KMS-11 (cell line): ENCODE results near the gene CCDC157.
"Not testable (repeated sequence)": the region's sequence is repeated elsewhere in the genome, so short reads cannot be mapped to it uniquely, and the experiment has no call there.

Source experiments
- H2AFZ ChIP-seq: fragments of 200-600 bp; sonication (generic); 2 replicates; pipeline ENCODE4 v1.6.1; 2016; ENCODE audit warnings: antibody characterized with exemption, mixed run types, low read depth
- H3K27ac ChIP-seq: fragments of 200-600 bp; sonication (generic); 2 replicates; pipeline ENCODE4 v1.6.1; 2016; ENCODE audit warnings: mild to moderate bottlenecking, mixed run types
- H3K27me3 ChIP-seq: fragments of 200-600 bp; sonication (generic); 2 replicates; pipeline ENCODE4 v1.6.1; 2017; ENCODE audit warnings: mild to moderate bottlenecking, low read depth, mixed run types, moderate library complexity; ENCODE audit not compliant: insufficient read depth
- H3K36me3 ChIP-seq: fragments of 200-600 bp; sonication (generic); 2 replicates; pipeline ENCODE4 v1.6.1; 2017; ENCODE audit warnings: mild to moderate bottlenecking, mixed run types; ENCODE audit not compliant: insufficient read depth
- H3K4me1 ChIP-seq: fragments of 200-600 bp; sonication (generic); 2 replicates; pipeline ENCODE4 v1.6.1; 2016; ENCODE audit warnings: mild to moderate bottlenecking, low read depth, mixed run types; ENCODE audit not compliant: poor library complexity, severe bottlenecking
- H3K4me2 ChIP-seq: fragments of 200-600 bp; sonication (generic); 2 replicates; pipeline ENCODE4 v1.7.0; 2016; ENCODE audit warnings: mild to moderate bottlenecking, mixed run types
- H3K4me3 ChIP-seq: fragments of 200-600 bp; sonication (generic); IDR thresholded peaks from 2 replicates; pipeline ENCODE4 v1.6.1; 2017; ENCODE audit warnings: low read depth, low read length, mixed read lengths; ENCODE audit not compliant: insufficient read depth
- H3K79me2 ChIP-seq: fragments of 200-600 bp; sonication (generic); 2 replicates; pipeline ENCODE4 v1.6.1; 2016; ENCODE audit warnings: low read depth, mixed run types; ENCODE audit not compliant: insufficient read depth
- H3K9ac ChIP-seq: fragments of 200-600 bp; sonication (generic); 2 replicates; pipeline ENCODE4 v1.6.1; 2016; ENCODE audit warnings: mild to moderate bottlenecking, mixed run types
- H4K20me1 ChIP-seq: fragments of 200-600 bp; sonication (generic); 2 replicates; pipeline ENCODE4 v1.6.1; 2016; ENCODE audit warnings: mild to moderate bottlenecking, mixed run types; ENCODE audit not compliant: insufficient read depth
- CTCF ChIP-seq: fragments of 200-600 bp; sonication (generic); conservative IDR thresholded peaks from 2 replicates; pipeline ENCODE4 v1.6.1; 2017; ENCODE audit warnings: low read depth, mild to moderate bottlenecking, antibody characterized with exemption, low read length, moderate library complexity, mixed read lengths

The CCDC157 gene

GRCh38 chr22:30337461-30337778, 19.4 kb upstream of the CCDC157 start:
- H3K79me2 ChIP-seq, result no peaks in the 10 kb centered on the region

GRCh38 chr22:30338341-30338740, 18.5 kb upstream of the CCDC157 start:
- not testable (repeated sequence) for H4K20me1 ChIP-seq, H2AFZ ChIP-seq, H3K4me3 ChIP-seq, H3K27me3 ChIP-seq, H3K36me3 ChIP-seq, H3K79me2 ChIP-seq, H3K4me1 ChIP-seq, H3K27ac ChIP-seq, H3K9ac ChIP-seq, H3K4me2 ChIP-seq

More at GRCh38 chr22:30337461-30337778, 19.4 kb upstream of the CCDC157 start:
- TF ChIP-seq CTCF, result no peak
- Histone ChIP-seq H3K4me2 (no peak overlapping the region), H3K9ac (no peak overlapping the region), H3K4me1 (no peaks in the 10 kb centered on the region), H3K27me3 (no peaks in the 10 kb centered on the region), H4K20me1 (no peaks in the 10 kb centered on the region), H3K27ac (no peak overlapping the region), H3K36me3 (peaks cover 3% of the 10 kb centered on the region; the same call in 1 of the 2 replicates), H3K4me3 (no peak overlapping the region), H2AFZ (no peak overlapping the region)

- no peaks in the 10 kb centered on the region for H3K4me1 ChIP-seq
- no peaks in the 10 kb centered on the region for H3K79me2 ChIP-seq
- no peaks in the 10 kb centered on the region for H3K27me3 ChIP-seq
- H3K36me3 ChIP-seq, result peaks cover 3% of the 10 kb centered on the region; the same call in 1 of the 2 replicates
- H3K4me2 ChIP-seq, result no peak overlapping the region
- TF ChIP-seq CTCF, result no peak
- no peak overlapping the region for H3K9ac ChIP-seq
- no peaks in the 10 kb centered on the region for H4K20me1 ChIP-seq
- H3K4me3 ChIP-seq, result no peak overlapping the region
- no peak overlapping the region for H3K27ac ChIP-seq
- H2AFZ ChIP-seq, result no peak overlapping the region
These were observed 18.0 kb upstream of the CCDC157 start for GRCh38 chr22:30338802-30339201.

GRCh38 chr22:30340911-30341685, 15.7 kb upstream of the CCDC157 start:
- H3K79me2 ChIP-seq, result no peaks in the 10 kb centered on the region
- TF ChIP-seq CTCF, result no peak
- no peak overlapping the region for H3K4me2 ChIP-seq
- H3K36me3 ChIP-seq, result peaks cover 11% of the 10 kb centered on the region; the same call in 1 of the 2 replicates
- no peak overlapping the region for H2AFZ ChIP-seq
- H3K27ac ChIP-seq, result no peak overlapping the region
- no peak overlapping the region for H3K9ac ChIP-seq
- no peaks in the 10 kb centered on the region for H3K27me3 ChIP-seq
- H4K20me1 ChIP-seq, result no peaks in the 10 kb centered on the region
- H3K4me1 ChIP-seq, result no peaks in the 10 kb centered on the region
- no peak overlapping the region for H3K4me3 ChIP-seq
